Lower leg skin (tissue), 3 donors: ENCODE measurements around the gene UST.

Experiments used
- POLR2A ChIP-seq, 2 donors: fragments of 450-650 bp; IDR thresholded peaks; one replicate each; pipeline ENCODE4 v1.6.1; 2016 to 2017; ENCODE audit warnings: antibody characterized with exemption in 2 of 2, mild to moderate bottlenecking in 1 of 2, moderate library complexity in 1 of 2
- TF ChIP-seq, protein P1 (sequence below), 3 donors: fragments of 450-650 bp; IDR thresholded peaks; one replicate each; pipeline ENCODE4 v1.5.1; 2016; ENCODE audit warnings: antibody characterized with exemption in 3 of 3, mild to moderate bottlenecking in 3 of 3, moderate library complexity in 2 of 3

DNA sequence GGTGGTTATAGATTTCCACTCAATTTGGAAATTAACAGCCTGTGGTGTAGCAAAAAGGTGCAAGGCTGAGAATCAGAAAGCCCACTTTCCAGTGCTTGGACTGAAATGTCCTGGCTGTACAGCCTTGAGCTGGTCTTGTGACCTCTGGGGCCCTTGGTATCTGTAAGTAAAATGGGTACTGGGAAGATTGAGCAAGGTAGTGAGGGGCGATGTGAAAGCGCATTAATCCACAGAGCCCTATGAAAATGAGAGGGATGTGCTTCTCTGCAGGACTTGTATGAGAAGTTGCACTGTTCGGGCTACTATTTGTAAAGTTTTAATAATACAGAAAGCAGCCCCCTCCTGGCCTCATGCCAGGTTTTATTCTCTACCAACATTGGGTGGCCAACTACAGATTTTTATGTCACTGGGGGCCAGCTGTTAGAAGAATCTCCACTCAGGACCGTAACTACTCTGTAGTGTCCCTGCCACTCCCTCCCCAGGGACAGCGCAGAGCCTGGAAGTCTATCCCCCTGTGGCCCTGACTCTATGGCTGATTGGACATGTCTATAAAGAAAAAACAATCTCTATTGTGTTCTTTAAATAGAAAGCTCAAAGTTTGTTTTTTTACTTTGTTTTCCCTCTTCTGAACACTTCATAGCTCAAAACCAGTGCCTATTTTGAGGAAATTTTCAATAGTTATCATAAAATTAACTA lies 316.0 kb downstream of the UST start:
- TF ChIP-seq, protein P1, sequence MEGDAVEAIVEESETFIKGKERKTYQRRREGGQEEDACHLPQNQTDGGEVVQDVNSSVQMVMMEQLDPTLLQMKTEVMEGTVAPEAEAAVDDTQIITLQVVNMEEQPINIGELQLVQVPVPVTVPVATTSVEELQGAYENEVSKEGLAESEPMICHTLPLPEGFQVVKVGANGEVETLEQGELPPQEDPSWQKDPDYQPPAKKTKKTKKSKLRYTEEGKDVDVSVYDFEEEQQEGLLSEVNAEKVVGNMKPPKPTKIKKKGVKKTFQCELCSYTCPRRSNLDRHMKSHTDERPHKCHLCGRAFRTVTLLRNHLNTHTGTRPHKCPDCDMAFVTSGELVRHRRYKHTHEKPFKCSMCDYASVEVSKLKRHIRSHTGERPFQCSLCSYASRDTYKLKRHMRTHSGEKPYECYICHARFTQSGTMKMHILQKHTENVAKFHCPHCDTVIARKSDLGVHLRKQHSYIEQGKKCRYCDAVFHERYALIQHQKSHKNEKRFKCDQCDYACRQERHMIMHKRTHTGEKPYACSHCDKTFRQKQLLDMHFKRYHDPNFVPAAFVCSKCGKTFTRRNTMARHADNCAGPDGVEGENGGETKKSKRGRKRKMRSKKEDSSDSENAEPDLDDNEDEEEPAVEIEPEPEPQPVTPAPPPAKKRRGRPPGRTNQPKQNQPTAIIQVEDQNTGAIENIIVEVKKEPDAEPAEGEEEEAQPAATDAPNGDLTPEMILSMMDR (IDR thresholded peaks at IDR 0.05) = no peak
- TF ChIP-seq POLR2A (IDR thresholded peaks at IDR 0.05) = no peak
